ENCODE results near the gene MGAT5B.

Gene MGAT5B

GRCh38 chr17:76907352-76907751 lies 39.1 kb downstream of the MGAT5B start:
- TF ChIP-seq POLR2AphosphoS5 (IDR thresholded peaks at IDR 0.05; ENCODE audit: low read depth, low read length) (no peak), POU2F2 (IDR thresholded peaks at IDR 0.05; ENCODE audit: low read depth, low read length) (no peak), PAX5 (IDR thresholded peaks at IDR 0.05; ENCODE audit: insufficient read depth, low read length, severe bottlenecking) (no peak), SPI1 (IDR thresholded peaks at IDR 0.05; ENCODE audit: low read depth, low read length) (no peak), TAF1 (IDR thresholded peaks at IDR 0.05; ENCODE audit: low read depth, low read length) (no peak), POLR2A (IDR thresholded peaks at IDR 0.05; ENCODE audit: low read depth, low read length) (no peak)
- no peak for DNase-seq (ENCODE audit: insufficient read length, low spot score)
- FAIRE-seq, result no peak

- DNase-seq (ENCODE audit: insufficient read length, low spot score) (peak; percentile 54), FAIRE-seq (no peak)
- TF ChIP-seq POU2F2 (IDR thresholded peaks at IDR 0.05; ENCODE audit: low read depth, low read length) (no peak), POLR2AphosphoS5 (IDR thresholded peaks at IDR 0.05; ENCODE audit: low read depth, low read length) (no peak), TAF1 (IDR thresholded peaks at IDR 0.05; ENCODE audit: low read depth, low read length) (no peak), PAX5 (IDR thresholded peaks at IDR 0.05; ENCODE audit: insufficient read depth, low read length, severe bottlenecking) (no peak), SPI1 (IDR thresholded peaks at IDR 0.05; ENCODE audit: low read depth, low read length) (no peak), POLR2A (IDR thresholded peaks at IDR 0.05; ENCODE audit: low read depth, low read length) (no peak)
Observed at GRCh38 chr17:76909971-76910760, 42.0 kb downstream of the MGAT5B start.

- TF ChIP-seq POU2F2 (IDR thresholded peaks at IDR 0.05; ENCODE audit: low read depth, low read length) (no peak), PAX5 (IDR thresholded peaks at IDR 0.05; ENCODE audit: insufficient read depth, low read length, severe bottlenecking) (no peak), POLR2AphosphoS5 (IDR thresholded peaks at IDR 0.05; ENCODE audit: low read depth, low read length) (no peak), POLR2A (IDR thresholded peaks at IDR 0.05; ENCODE audit: low read depth, low read length) (no peak), TAF1 (IDR thresholded peaks at IDR 0.05; ENCODE audit: low read depth, low read length) (no peak), SPI1 (IDR thresholded peaks at IDR 0.05; ENCODE audit: low read depth, low read length) (no peak)
- DNase-seq (ENCODE audit: insufficient read length, low spot score) (no peak), FAIRE-seq (no peak)
Observed at GRCh38 chr17:76911299-76912017, 43.3 kb downstream of the MGAT5B start.

GRCh38 chr17:76912421-76913164 lies 44.4 kb downstream of the MGAT5B start:
- DNase-seq (ENCODE audit: insufficient read length, low spot score) (no peak), FAIRE-seq (no peak)
- TF ChIP-seq PAX5 (IDR thresholded peaks at IDR 0.05; ENCODE audit: insufficient read depth, low read length, severe bottlenecking), result no peak
- no peak for TF ChIP-seq SPI1 (IDR thresholded peaks at IDR 0.05; ENCODE audit: low read depth, low read length)
- no peak for TF ChIP-seq POLR2AphosphoS5 (IDR thresholded peaks at IDR 0.05; ENCODE audit: low read depth, low read length)
- no peak for TF ChIP-seq POLR2A (IDR thresholded peaks at IDR 0.05; ENCODE audit: low read depth, low read length)
- TF ChIP-seq TAF1 (IDR thresholded peaks at IDR 0.05; ENCODE audit: low read depth, low read length), result no peak
- TF ChIP-seq POU2F2 (IDR thresholded peaks at IDR 0.05; ENCODE audit: low read depth, low read length), result no peak

- no peak for FAIRE-seq
- DNase-seq (ENCODE audit: insufficient read length, low spot score), result no peak
- TF ChIP-seq TAF1 (IDR thresholded peaks at IDR 0.05; ENCODE audit: low read depth, low read length) (no peak), POLR2A (IDR thresholded peaks at IDR 0.05; ENCODE audit: low read depth, low read length) (no peak), SPI1 (IDR thresholded peaks at IDR 0.05; ENCODE audit: low read depth, low read length) (no peak), PAX5 (IDR thresholded peaks at IDR 0.05; ENCODE audit: insufficient read depth, low read length, severe bottlenecking) (no peak), POLR2AphosphoS5 (IDR thresholded peaks at IDR 0.05; ENCODE audit: low read depth, low read length) (no peak), POU2F2 (IDR thresholded peaks at IDR 0.05; ENCODE audit: low read depth, low read length) (no peak)
Observed at GRCh38 chr17:76914937-76915336, 46.7 kb downstream of the MGAT5B start.

- TF ChIP-seq POLR2A (IDR thresholded peaks at IDR 0.05; ENCODE audit: low read depth, low read length) (no peak), PAX5 (IDR thresholded peaks at IDR 0.05; ENCODE audit: insufficient read depth, low read length, severe bottlenecking) (no peak), SPI1 (IDR thresholded peaks at IDR 0.05; ENCODE audit: low read depth, low read length) (no peak)
- FAIRE-seq (no peak), DNase-seq (ENCODE audit: insufficient read length, low spot score) (no peak)
Observed at GRCh38 chr17:76915840-76916510, 47.8 kb downstream of the MGAT5B start.

- DNase-seq (ENCODE audit: insufficient read length, low spot score) (no peak), FAIRE-seq (no peak)
- TF ChIP-seq SPI1 (IDR thresholded peaks at IDR 0.05; ENCODE audit: low read depth, low read length) (no peak), POLR2A (IDR thresholded peaks at IDR 0.05; ENCODE audit: low read depth, low read length) (no peak), POLR2AphosphoS5 (IDR thresholded peaks at IDR 0.05; ENCODE audit: low read depth, low read length) (no peak), TAF1 (IDR thresholded peaks at IDR 0.05; ENCODE audit: low read depth, low read length) (no peak), PAX5 (IDR thresholded peaks at IDR 0.05; ENCODE audit: insufficient read depth, low read length, severe bottlenecking) (no peak), POU2F2 (IDR thresholded peaks at IDR 0.05; ENCODE audit: low read depth, low read length) (no peak)
Observed at GRCh38 chr17:76917829-76918228, 49.6 kb downstream of the MGAT5B start.

GRCh38 chr17:76918811-76919210 lies 50.6 kb downstream of the MGAT5B start:
- no peak for TF ChIP-seq SPI1 (IDR thresholded peaks at IDR 0.05; ENCODE audit: low read depth, low read length)
- TF ChIP-seq POLR2A (IDR thresholded peaks at IDR 0.05; ENCODE audit: low read depth, low read length), result no peak
- TF ChIP-seq PAX5 (IDR thresholded peaks at IDR 0.05; ENCODE audit: insufficient read depth, low read length, severe bottlenecking), result no peak
- TF ChIP-seq POU2F2 (IDR thresholded peaks at IDR 0.05; ENCODE audit: low read depth, low read length), result no peak
- no peak for TF ChIP-seq TAF1 (IDR thresholded peaks at IDR 0.05; ENCODE audit: low read depth, low read length)
- TF ChIP-seq POLR2AphosphoS5 (IDR thresholded peaks at IDR 0.05; ENCODE audit: low read depth, low read length), result no peak
- no peak for DNase-seq (ENCODE audit: insufficient read length, low spot score)
- FAIRE-seq, result no peak

Data from GM12891 (cell line).